GM19438 (cell line): Measurements from ENCODE around the gene DPYD.

Experiments used
- ATAC-seq: cut with Tn5 transposase; IDR thresholded peaks from one replicate; pipeline ENCODE4 v1.9.1; 2021; ENCODE audit warnings: low read depth; ENCODE audit not compliant: unreplicated experiment

Gene DPYD

GRCh38 chr1:97634758-97635157 is 286.1 kb downstream of the DPYD start:
- no peak for ATAC-seq

GRCh38 chr1:97632776-97633175 is 288.1 kb downstream of the DPYD start:
- no peak for ATAC-seq

DNA sequence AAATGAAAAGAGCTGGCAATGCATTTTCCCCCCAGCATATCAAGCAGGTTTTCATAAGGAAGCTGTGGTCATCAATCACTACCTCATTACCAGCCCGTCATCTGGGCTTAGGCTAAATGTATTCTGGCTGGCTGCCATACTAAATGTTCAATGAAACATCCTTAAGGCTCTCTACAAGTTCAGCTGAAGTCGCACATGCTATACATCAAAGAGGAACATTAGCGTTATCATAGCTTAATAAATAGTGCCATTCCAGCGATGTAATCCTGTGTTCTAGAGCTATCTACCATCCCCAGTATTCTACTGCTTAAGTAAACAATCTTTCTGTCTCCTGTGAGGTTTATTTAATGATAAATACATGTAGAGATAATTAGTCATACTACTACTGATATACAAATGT is 288.8 kb downstream of the DPYD start:
- ATAC-seq, result no peak

- no peak for ATAC-seq
These were observed 289.9 kb downstream of the DPYD start for GRCh38 chr1:97630948-97631347.

- no peak for ATAC-seq
These were observed 290.6 kb downstream of the DPYD start for GRCh38 chr1:97630281-97630680.

GRCh38 chr1:97623220-97623619 is 297.6 kb downstream of the DPYD start:
- ATAC-seq, result no peak

DNA sequence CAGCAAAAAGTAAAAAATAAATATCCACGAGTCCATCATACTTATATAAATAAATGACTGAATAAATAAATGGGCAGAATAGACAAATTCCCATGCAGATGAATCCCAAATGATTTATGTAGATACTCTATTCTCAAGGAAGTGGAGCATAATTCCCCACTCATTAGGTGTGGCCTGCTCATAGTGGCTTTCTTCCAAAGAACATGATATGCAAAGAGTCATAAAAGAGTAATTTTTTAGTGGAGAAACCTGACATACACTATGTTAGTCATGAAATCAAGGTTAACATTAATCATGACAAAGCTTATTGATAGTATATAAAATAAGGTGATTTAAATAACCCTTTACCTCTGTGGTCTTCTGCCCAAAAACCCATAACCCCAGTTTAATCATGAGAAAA is 298.9 kb downstream of the DPYD start:
- ATAC-seq, result no peak

GRCh38 chr1:97619706-97620105 is 301.1 kb downstream of the DPYD start:
- ATAC-seq, result no peak

DNA sequence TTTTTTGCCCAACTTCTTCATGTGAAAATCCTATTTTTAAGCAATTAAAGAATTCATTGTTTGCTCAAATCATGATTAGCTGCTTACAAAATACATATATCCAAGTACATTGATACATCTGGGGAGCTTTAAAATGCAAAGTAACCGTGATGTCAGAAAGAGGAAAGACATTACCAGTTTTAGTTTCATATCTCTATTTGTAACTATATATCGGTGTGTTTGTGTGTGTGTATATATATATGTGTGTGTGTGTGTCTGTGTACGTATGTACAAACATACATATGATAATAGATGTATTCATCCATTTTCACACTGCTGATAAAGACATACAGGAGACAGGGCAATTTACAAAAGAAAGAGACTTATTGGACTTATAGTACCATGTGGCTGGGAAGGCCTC is 310.1 kb downstream of the DPYD start:
- no peak for ATAC-seq

GRCh38 chr1:97610102-97610501 is 310.7 kb downstream of the DPYD start:
- no peak for ATAC-seq

DNA sequence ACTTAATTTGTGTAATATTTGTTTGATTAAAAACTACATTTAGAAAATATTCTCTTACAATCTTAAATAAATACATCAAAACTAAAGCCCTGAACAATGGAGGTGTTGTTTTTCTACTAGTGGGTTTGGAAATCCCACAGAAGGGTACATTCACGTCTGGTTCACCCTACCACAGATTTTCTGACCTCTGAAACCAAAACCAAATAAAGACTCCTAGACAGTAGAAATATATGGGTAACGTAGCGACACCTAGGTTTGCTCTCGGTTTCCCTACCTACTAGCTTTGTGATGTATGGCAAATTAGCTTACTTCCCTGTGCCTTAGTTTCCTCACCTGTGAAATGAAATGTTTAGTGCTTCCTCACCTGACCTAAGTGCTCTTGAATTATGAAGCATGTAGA is 312.6 kb downstream of the DPYD start:
- no peak for ATAC-seq

GRCh38 chr1:97603776-97604175 is 317.1 kb downstream of the DPYD start:
- ATAC-seq, result no peak

GRCh38 chr1:97603218-97603617 is 317.6 kb downstream of the DPYD start:
- no peak for ATAC-seq

GRCh38 chr1:97599447-97599846 is 321.4 kb downstream of the DPYD start:
- ATAC-seq, result no peak

DNA sequence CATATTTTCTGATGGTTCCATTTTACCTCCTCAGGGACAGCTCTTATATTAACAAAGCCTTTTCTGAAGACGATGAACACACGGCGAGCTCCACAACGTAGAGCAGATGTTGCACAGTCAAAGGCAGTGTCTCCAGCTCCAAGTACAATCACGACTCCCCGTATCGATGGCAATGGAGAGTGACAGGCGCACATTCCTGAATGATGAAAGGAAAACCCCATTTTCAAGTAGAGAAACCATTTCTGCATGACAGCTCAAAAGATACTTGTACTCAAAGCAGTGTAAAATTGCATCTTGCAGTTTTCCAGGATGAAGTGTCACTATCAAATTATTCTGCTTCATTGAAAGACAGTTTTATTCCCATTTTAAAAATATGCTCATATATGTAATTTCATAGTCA is 327.6 kb downstream of the DPYD start:
- no peak for ATAC-seq

GRCh38 chr1:97588772-97589171 is 332.1 kb downstream of the DPYD start:
- ATAC-seq, result no peak

- no peak for ATAC-seq
These were observed 339.2 kb downstream of the DPYD start for GRCh38 chr1:97581614-97582051.

DNA sequence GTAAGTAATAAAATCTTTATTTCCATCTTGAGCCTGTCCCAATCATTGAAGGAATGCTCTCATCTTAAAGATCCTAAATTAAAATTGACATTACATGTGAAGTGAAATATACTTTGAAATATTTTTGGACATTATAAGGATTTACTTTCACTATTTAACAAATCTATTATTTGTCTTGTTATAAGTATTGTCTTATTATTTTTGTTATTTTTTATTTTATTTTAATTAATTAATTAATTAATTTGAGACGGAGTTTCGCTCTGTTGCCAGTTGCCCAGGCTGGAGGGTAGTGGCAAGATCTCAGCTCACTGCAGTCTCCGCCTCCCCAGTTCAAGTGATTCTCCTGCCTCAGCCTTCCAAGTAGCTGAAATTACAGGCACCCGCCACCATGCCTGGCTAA is 343.2 kb downstream of the DPYD start:
- ATAC-seq, result no peak

DNA sequence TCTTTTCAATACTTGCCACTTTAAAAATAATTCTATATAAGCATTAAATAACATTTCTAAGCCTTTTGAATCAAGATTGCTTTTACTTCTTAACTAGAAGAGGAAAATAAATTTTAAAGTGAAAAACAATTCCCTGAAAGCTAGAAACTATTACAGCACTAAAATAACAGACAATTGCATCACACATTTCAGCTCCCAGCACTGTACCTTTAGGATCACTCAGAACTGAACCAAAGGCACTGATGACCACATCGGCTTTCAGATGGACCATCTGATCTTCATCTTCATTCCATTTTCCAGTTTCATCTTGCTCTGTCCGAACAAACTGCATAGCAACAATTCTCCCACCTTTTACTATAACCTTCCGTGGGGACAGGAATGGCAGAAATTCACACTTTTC is 347.3 kb downstream of the DPYD start:
- no peak for ATAC-seq

DNA sequence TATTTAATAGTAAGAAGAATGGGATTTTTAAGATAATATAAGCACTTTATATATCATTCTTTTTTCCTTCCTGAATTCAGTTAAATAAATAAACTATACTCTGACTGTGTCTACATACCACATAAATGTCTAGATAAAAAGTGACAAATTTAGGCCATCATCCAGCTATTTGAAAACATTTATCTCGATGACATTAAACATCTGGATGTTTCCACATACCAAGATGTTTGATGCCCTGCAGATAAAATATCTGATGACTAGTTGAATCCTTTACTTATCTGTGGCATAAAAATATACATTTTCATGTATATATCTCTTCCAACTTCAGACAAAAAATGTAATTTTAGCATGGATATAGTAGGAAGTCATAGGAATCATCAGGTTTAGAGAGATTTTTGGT is 348.3 kb downstream of the DPYD start:
- no peak for ATAC-seq

GRCh38 chr1:97571760-97572159 is 349.1 kb downstream of the DPYD start:
- ATAC-seq, result no peak

GRCh38 chr1:97570691-97571090 is 350.1 kb downstream of the DPYD start:
- ATAC-seq, result no peak

DNA sequence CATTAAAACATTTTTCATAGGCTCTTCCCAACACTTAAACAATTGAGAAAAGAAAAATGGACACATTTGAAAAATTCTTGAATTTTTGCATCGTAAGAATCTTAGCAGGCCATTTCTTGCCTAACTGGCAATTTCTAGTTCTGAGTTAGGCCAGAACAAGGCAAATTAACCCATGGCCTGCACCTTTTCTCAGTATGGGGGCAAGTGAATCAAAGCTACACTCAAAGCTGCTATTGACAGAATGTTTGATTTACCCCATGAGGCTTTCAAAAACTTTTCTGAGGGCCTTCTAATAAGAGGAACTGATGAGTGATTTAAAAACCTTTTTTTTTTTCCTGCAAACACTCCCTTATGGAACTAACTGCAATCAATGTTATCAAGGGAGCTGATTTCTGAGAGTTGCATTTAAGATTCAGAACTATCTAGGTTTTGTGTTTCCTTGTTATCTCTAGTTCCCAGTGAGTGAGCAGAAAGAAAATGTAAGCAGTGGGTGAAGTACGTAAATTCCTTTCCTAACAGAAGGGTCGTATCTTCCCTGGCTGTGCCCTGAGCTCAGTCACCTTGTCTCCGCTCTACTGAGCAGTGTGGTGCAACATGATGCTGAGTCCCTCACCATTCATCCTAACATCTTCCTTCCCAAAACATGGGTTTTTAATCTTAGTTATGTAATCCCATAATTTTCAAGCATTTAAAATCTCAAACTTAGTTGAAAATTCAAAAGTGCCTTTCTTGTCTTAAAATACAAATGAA is 353.7 kb downstream of the DPYD start:
- ATAC-seq, result no peak
